Stimulated activated naive CD4-positive, alpha-beta T cell (primary cell): ENCODE results near the gene GSN.

Experiments
- DNase-seq, 6 experiments: peaks; one replicate each; lab custom pipeline; 2025; lab: John Stamatoyannopoulos, UW

The GSN gene

DNA sequence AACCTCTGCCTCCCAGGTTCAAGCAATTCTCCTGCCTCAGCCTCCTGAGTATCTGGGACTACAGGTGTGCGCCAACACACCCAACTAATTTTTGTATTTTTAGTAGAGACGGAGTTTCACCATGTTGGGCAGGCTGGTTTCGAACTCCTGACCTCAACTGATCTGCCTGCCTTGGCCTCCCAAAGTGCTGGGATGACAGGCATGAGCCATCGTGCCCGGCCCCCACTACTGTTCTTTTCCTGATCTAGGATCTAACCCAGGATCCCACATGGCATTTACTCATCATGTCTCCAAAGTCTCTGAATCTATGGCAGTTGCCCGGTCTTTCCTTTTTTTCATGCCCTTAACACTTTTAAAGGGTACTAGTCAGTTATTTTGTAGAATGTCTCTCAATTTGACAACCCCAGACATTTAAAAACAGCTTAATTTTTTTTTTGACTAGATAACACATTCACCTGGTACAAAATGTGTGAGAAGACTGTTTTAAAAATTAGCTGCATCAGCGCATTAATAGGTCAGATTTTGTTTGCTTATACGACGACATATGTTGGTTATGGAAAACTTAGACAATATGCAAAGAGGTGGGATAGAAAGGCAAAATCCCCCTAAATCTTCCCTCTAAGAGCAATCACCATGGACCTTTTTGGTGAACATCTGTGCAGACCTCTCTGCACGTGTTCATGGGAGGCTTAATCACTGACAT, 55.6 kb downstream of the GSN start:
- no peak for DNase-seq

DNA sequence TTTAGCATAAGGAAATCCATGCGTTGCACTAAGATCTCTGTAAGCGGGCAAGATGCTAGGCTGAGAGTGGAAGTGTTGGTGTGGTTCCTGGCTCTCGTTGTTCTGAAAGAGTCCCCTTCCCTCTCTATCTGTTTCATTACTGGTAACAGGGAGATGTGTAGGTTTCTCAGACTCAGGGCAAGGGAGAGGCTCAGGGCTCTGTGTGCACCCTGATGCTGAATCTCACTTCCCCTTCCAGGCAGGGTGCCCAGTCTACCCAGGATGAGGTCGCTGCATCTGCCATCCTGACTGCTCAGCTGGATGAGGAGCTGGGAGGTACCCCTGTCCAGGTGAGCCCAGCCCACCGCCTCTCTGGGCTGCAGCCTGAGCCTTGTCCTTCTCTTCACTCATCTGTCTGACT, 56.4 kb downstream of the GSN start:
- no peak for DNase-seq

DNA sequence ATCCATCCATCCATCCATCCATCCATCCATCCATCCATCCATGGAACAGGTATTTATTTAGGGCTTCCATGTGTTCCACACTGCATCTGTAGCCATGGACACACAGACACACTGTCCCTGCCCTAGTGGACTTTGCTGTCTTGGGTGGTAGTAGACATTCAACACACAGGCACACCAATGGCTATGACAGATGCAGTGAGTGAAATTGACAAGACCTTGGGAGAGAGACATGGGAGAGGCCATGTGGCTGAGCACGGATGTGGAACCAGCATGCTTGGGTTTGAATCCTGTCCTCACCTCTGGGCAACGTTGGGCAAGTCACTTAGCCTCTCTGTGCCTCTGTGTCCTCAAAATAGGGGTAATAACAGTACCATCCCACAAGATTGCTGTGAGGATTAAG, 56.8 kb downstream of the GSN start:
- no peak for DNase-seq

DNA sequence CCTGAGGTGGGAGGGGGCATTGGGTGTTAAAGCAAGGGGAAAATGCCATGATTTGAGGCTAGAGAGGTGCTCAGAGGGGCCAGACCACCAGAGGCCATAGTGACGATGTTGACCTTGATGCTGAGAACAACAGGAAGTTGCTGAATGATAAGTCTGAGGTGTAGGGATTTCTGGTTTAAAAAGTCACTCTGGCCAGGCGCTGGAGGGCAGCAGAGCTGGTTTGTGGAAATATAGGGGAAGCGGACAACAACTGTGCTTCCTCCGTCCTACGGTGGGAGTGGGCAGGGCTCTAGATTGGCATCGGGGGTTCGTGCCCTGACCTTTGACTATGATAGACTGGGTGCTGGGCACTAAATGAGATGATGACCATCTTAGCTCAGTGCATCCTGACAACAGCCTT, 57.4 kb downstream of the GSN start:
- DNase-seq, result no peak

DNA sequence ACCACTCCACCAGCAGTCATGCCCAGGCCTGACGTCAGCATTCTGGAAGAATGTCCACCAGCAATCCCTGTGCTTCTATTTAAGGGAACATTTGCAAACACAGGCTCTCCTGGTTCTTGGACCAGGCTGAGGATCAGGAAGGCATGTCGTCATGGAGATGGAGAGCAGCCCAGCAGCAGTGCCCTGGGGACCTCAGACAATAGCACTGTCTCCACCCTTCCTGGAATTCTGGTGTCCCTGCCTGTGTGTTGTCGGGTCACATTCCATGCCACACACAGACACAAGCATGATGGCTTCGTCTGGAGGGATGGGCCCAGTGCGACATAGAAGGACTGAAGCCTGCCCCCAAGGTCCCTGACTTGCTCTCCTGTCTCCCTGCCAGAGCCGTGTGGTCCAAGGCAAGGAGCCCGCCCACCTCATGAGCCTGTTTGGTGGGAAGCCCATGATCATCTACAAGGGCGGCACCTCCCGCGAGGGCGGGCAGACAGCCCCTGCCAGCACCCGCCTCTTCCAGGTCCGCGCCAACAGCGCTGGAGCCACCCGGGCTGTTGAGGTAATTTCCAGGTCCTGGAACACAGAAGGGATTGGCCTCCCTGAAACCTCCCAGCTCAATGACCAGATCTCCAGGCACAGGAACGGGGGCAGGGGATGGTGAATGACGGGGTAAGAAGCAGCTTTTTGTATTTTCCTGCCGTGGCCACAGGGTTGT, 58.3 kb downstream of the GSN start:
- DNase-seq, result no peak

DNA sequence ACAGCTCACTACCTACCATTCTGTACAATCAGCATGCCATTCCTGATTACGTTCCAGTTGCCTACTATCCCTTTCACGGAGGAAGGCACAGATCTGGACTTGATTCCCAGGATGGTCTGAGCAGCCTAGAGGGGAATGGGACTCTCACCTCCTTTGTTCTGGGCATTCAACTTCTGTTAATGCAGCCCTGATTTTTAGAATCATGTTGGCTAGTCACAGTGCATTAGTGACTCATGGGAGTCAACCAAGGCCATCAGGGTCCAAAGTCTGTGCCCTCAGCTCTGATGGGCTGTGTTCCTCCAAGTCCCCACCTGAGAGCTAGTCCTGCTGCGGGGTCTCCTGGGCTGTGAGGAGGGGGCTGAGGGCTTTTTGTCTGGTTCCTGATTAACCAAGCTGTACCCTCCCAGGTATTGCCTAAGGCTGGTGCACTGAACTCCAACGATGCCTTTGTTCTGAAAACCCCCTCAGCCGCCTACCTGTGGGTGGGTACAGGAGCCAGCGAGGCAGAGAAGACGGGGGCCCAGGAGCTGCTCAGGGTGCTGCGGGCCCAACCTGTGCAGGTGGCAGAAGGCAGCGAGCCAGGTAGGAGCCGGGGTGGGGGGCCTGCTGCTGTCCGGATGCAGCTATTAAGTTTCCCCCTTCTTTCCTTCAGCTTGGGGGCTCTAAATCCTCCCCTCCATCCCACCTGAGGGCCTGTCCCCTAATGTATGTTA, 59.1 kb downstream of the GSN start:
- DNase-seq, result no peak

DNA sequence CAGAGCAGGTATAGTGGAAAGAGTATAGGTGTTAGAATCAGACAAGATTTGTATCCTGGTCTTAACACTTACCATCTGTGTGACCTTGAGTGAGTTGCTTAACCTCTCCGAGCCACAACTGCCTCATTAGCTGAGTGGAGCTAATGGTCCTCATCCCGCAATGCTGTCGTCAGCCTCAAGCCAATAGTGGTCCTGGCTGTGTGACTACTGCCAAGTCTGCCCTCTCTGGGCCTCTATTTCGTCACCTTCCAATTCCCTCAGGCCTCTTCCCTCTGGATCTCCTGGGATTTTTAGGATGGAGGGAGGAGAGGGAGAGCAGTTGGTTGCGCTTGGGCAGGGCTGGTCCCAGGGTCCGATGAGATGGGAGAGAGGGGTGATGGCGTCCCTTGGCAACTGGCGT, 60.5 kb downstream of the GSN start:
- DNase-seq, result no peak

DNA sequence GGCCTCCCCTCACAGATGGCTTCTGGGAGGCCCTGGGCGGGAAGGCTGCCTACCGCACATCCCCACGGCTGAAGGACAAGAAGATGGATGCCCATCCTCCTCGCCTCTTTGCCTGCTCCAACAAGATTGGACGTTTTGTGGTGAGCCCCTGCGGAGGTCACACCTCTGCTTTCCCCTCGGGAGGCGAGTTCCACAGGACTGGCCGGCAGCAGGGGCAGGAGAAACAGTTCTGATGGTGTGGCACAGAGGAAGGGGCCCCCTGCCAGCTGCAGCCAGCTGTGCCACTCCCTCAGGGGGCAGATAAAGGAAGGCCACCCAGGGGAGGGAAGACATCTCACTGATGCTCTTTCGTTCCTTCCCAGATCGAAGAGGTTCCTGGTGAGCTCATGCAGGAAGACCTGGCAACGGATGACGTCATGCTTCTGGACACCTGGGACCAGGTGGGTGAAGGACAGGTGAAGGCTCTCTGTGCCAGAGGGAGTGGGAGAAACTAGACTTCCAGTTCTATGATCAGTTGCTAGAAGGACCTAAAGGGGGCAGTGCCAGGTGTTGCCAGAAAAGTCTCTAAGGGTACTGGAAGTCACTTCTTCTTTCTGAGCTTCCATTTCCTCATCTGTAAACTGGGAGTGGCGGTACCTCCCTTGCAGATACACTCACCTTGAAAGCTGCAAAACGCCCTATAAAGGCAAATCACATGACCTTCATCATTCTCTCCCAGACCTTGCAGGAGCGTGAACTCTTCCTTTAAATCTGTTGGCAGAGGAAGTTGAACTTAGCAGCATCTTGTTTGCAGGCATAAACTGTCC, 61.1 kb downstream of the GSN start:
- DNase-seq, result no peak

DNA sequence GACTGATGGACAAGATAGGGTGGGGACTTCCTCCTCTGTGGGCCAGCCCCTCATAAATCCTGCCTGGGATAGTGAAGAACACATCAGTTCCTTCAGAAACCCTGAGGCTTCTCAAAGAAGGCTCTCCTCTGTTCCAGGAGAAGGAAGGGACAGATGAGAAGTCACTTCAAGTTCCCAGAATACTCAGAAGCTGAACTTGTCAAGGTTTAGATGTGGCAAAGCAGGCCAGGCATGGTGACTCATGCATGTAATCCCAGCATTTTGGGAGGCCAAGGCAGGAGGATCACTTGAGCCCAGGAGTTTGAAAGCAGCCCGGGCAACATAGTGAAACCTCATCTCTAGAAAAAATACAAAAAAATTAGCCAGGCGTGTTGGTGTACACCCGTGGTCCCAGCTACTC, 63.6 kb downstream of the GSN start:
- no peak for DNase-seq

DNA sequence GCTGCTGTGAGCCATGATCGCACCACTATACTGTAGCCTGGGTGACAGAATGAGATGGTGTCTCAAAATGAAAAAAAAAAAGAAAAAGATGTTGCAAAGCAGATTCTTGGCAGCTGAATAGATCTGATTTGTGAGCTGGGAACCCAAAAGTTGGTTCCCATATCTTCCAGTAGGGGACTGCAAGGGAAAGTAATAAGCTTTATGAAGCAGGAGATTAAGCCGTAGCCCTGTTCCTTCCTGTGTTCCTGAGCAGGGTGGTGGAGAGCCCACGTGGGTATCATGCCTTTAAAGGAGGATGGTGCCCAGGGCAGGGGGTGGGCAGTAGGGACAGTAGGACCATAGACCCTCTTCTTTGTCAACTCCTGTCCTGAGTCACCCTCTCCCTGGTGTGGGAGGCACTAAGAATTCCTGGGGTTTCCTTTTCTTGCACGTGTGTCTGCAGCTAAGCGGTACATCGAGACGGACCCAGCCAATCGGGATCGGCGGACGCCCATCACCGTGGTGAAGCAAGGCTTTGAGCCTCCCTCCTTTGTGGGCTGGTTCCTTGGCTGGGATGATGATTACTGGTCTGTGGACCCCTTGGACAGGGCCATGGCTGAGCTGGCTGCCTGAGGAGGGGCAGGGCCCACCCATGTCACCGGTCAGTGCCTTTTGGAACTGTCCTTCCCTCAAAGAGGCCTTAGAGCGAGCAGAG, 64.2 kb downstream of the GSN start:
- no peak for DNase-seq

DNA sequence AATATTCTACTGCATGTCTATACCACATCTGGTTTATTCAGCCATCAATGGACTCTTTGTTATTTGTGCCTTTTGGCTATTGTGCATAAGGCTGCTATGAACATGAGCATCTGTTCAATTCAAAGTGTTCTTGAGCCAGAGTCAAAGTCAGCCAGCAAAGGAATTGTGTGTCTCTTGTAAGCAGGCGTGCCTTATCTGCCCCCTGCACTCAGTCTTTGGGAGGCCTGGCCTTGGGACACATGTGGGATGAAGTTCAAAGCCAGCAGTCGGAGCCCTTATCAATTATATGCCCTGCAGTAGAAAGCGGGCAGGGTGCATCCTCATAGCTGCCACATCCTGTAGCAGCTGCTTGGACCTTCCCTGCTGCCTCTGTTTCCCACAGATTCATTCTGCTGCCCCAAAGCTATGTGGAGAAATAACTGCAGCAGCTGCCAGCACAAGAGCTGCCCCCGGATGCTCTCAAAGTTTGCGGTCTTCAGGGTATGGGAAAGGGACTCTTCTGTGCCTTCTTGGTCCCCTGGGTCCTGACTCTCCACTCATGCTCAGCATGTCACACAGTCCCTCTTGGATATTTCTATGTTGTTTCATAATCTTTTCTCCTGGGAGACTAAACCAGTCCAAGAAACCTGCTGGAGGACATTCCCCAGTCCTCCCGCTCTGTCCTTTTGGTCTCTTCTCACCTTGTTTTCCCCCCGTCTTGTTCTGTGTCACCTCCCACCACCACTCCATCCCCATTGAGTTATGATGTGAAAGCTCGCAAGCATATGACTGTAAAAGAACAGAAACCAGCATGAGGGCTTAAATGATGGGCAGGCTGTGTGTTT, 66.2 kb downstream of the GSN start:
- DNase-seq, result no peak

DNA sequence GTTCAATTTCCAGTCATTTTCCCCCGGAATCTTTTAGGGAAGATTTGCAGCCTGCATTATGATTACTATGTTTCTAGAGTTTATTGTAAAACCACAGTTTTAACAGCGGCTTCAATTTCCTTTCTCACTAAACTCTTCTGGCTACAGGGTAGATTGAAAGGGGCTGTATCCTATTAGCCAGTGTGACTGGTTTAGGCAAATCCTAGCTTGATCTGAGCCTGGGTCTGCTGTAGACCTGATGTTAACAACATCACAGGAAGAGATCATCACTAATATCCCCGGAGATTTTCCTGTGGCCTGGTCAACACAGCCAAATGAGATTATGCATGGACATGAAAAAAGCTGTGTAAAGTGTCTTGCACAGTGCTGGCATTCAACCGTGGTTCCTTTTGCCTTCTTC, 68.7 kb downstream of the GSN start:
- no peak for DNase-seq

DNA sequence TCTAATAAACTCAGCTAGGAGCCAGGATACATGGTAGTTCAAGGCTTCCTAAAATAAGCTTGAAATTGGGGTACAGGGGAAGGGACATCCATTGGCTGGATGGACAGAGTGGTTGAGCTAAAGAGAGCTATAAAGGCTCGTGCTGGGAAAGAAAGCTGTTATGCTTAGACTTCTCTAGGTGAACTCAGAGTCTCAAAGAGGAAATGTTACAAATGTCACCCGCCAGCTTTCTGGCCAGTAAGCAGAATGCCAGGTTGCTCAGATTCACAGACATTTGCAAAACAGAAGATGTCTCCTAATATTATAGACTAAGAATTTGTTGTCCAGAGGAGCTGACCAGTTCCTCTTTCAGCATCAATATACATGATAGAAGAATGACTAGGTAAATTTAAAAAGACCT, 71.5 kb downstream of the GSN start:
- DNase-seq, result no peak

DNA sequence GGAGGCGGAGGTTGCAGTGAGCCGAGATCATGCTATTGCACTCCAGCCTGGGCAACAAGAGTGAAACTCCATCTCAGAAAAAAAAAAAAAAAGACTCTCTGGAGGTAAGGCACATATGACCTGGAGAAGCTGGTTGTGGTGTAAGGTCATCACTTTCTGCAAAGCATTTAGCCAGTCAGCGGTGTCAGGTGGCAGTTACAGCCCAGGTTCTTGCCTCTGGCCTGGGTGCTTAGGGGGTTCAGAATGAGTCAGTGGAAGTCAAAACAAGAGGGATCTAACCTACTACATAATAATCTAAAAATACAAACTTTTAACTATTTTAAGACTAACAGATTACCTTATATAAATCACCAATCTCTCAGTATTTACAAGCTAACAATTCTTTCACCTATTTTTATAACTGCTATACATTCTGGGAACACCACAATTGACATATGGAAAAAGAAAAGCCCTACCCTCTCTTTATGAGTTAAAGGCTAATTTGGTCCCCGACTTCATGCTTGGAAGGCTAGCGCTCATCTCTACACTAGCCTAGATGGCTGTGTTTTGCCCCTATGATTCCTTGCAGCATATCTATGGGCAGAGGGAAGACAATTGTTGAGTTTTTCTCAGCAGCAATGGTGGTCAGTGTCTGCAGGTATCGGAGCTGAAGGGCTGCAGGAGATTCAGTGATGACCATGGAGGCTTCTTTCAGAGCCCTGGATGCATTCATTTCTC, 72.9 kb downstream of the GSN start:
- DNase-seq, result no peak

DNA sequence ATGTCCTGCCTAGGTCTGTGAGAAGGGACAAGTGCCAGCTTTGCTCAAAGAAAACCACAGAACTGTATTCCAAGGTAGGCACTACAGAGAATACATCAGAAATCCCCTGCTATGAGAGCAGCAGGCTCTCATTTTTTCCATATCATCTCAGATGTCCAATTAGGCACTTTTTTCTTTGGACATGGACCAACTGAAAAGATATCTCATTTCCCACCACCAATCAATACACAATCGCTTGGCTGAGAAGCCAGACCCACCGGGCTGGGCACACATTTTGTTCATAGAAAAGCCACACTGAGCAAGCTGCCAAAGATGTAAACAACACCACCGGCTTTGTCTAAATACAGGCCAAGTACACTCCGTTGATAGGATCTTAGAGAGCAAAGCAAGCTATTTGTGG, 76.2 kb downstream of the GSN start:
- DNase-seq, result no peak

DNA sequence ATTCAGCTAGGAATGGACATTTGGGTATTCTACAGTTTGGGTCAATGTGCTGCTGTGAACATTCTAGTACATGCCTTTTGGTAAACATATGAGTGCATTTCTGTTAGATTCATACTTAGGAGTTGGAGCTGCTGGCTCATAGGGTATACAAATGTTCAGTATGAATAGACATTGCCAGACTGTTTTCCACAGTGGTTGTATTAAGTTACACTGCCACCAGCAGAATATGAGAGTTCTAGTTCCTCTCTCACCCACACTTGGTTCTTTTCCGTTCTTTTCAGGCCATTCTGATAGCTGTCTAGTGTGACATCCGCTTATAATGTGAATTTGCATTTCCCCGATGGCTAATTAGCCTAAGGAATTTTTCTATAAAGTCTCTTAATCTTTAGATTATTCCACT, 77.1 kb downstream of the GSN start:
- no peak for DNase-seq

DNA sequence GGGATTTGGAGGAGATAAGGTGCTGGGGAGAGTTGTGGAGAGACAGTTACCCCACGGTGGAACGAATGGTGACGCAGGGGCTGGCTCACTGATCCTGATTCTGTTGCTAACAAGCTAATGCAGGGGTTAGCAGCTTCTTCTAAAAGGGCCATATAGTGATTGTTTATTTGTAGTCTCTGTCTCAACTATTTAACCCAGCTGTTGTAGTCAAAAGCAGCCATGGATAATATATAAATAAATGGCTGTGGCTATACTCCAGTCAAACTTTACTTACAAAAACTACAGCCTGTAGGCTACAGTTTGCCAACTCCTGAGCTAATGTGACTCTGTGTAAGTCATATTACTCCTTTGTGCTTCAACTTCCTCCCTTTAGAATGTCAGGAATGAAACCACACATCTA, 80.3 kb downstream of the GSN start:
- DNase-seq, result no peak

DNA sequence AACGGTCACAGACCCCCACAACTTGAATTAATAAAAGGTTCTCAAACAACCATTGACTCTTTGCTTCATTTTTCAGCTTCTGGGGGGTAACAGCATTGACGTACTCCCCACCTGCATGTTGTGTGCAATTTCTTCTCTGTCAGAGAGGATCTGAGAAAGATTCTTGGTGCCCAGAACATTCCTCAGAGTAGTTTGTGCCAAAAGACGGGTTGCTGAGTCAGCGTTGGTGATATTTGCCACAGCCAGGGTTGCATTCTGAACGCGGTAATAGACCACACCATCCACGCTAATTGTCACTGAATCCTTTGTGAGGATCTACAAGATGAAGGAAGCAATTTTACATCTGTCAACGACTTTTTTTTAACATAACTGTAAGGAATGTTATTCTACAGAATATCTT, 81.0 kb downstream of the GSN start:
- DNase-seq, result no peak

DNA sequence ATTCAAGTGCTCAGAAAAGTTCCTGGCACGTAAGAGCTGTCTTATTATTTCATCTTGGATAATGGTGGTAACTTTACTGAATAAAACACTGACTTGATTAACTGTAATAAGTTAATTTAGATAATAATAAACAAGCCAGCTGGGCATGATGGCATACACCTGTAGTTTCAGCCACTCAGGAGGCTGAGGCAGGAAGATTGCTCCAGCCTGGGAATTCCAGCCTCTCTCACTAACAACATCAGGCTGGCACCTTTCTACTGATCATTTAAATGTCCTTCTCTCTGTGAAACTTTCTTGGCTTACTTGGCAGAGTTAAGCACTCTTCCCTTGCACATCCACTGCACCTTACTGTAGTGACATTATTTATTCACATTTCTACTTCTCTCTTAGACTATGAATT, 82.1 kb downstream of the GSN start:
- DNase-seq, result no peak

DNA sequence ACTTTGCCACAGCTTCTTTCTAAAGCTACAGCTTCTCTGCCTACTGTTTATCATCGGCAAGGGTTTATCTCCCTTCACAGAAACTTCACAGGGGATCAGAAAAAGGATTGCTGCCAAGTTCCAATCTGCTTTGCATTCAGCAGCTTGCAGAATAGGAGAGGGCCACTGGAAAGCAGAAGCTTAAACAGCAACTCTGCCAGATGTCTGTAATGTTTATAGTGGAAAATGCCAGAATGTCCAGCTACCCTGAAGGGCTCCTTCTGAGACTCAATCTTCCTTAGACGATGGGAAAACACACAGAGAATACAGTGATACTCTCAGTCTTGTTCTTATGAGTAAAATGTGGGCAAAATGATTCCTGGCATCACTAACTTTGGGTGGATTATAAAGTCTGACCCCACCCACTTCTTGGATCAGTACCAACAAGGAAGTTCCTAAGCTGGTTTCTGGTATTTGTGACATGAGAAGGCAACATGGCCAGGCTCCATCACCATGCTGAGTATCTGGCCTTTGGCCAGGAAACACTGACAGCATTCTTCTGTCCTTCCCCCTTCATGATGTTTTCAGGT, 83.1 kb downstream of the GSN start:
- DNase-seq, result no peak
